Tibial nerve (tissue), 4 donors: ENCODE results near the gene OR9A4.

ENCODE experiments used
- CTCF ChIP-seq, 5 experiments: fragments of 200-600 bp in 3 of 5; fragments of 450-650 bp in 2 of 5; sonication (generic) in 3 of 5; IDR thresholded peaks; one replicate each; pipeline ENCODE4 v1.5.1; 2016 to 2019; ENCODE audit warnings: antibody characterized with exemption in 5 of 5, mild to moderate bottlenecking in 3 of 5, moderate library complexity in 2 of 5
- EP300 ChIP-seq, 2 donors: sonication (generic); formaldehyde crosslinking; IDR thresholded peaks; one replicate each; pipeline ENCODE4 v1.6.1; 2017; ENCODE audit warnings: antibody characterized with exemption in 2 of 2, mild to moderate bottlenecking in 1 of 2

DNA sequence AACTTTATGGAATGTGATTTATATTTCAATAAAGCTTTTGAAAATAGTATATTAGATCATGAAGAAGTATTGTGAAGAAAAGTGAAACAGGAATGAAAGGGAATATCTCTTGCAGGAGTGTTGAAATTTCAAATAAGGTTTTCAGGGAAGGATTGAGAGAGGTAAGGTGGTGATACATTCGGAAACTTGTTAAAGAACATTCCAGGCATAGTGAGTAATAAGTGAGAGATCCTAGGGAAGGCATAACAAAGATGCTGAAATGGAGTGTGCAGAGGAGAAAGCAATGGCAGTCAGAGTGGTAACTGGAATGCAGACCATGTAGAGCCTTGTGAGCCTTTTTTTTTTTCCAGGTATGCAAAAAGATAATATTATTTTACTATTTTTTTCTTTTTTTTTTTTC, 4.1 kb downstream of the OR9A4 start:
- no peak for TF ChIP-seq CTCF (IDR thresholded peaks at IDR 0.05)
- no peak for TF ChIP-seq EP300 (IDR thresholded peaks at IDR 0.05)
